ENCODE measurements around the gene ZFP92.

Gene ZFP92

GRCh38 chrX:153409414-153410101 is 1.7 kb upstream of the ZFP92 start:
- DNase-seq: no peak

GRCh38 chrX:153410373-153410772 is 899 bp upstream of the ZFP92 start:
- DNase-seq: no peak

- DNase-seq: no peak
Observed at GRCh38 chrX:153410888-153411254, 401 bp upstream of the ZFP92 start.

- no peak for DNase-seq
Observed at GRCh38 chrX:153411988-153412574, 809 bp downstream of the ZFP92 start.

GRCh38 chrX:153412746-153413720 is 1.8 kb downstream of the ZFP92 start:
- DNase-seq: no peak

GRCh38 chrX:153413731-153414130 is 2.5 kb downstream of the ZFP92 start:
- DNase-seq: no peak

GRCh38 chrX:153414856-153415510 is 3.7 kb downstream of the ZFP92 start:
- no peak for DNase-seq

GRCh38 chrX:153416781-153417450 is 5.6 kb downstream of the ZFP92 start:
- DNase-seq: no peak

GRCh38 chrX:153417637-153418036 is 6.4 kb downstream of the ZFP92 start:
- DNase-seq: no peak

- no peak for DNase-seq
Observed at GRCh38 chrX:153420851-153421599, 9.8 kb downstream of the ZFP92 start.

GRCh38 chrX:153421856-153422255 is 10.6 kb downstream of the ZFP92 start:
- DNase-seq: no peak

- DNase-seq: no peak
Observed at GRCh38 chrX:153423652-153424051, 12.4 kb downstream of the ZFP92 start.

- DNase-seq: no peak
Observed at GRCh38 chrX:153426204-153426603, 14.9 kb downstream of the ZFP92 start.

- no peak for DNase-seq
Observed at GRCh38 chrX:153430796-153431195, 19.5 kb downstream of the ZFP92 start.

- no peak for DNase-seq
Observed at GRCh38 chrX:153433161-153433680, 21.9 kb downstream of the ZFP92 start.

GRCh38 chrX:153433781-153434285 is 22.6 kb downstream of the ZFP92 start:
- DNase-seq: no peak

GRCh38 chrX:153434801-153435200 is 23.5 kb downstream of the ZFP92 start:
- no peak for DNase-seq

- DNase-seq: no peak
Observed at GRCh38 chrX:153435845-153436244, 24.6 kb downstream of the ZFP92 start.

GRCh38 chrX:153438532-153438931 is 27.3 kb downstream of the ZFP92 start:
- no peak for DNase-seq

- no peak for DNase-seq
Observed at GRCh38 chrX:153439977-153440376, 28.7 kb downstream of the ZFP92 start.

GRCh38 chrX:153440556-153441135 is 29.4 kb downstream of the ZFP92 start:
- no peak for DNase-seq

Data from stimulated activated CD4-positive, alpha-beta T cell treated with anti-CD3 and anti-CD28 coated beads, Interleukin-4, amount 100 ng/mL, for 4 hours (primary cell).